GM18511 (cell line): ENCODE measurements around the gene WDCP.
"Not testable (repeated sequence)": the region's sequence is repeated elsewhere in the genome, so short reads cannot be mapped to it uniquely, and the experiment has no call there.

Experiments
- ATAC-seq: cut with Tn5 transposase; IDR thresholded peaks from one replicate; pipeline ENCODE4 v1.9.1; 2021; ENCODE audit warnings: mild to moderate bottlenecking, moderate library complexity; ENCODE audit not compliant: unreplicated experiment

Gene WDCP, protein sequence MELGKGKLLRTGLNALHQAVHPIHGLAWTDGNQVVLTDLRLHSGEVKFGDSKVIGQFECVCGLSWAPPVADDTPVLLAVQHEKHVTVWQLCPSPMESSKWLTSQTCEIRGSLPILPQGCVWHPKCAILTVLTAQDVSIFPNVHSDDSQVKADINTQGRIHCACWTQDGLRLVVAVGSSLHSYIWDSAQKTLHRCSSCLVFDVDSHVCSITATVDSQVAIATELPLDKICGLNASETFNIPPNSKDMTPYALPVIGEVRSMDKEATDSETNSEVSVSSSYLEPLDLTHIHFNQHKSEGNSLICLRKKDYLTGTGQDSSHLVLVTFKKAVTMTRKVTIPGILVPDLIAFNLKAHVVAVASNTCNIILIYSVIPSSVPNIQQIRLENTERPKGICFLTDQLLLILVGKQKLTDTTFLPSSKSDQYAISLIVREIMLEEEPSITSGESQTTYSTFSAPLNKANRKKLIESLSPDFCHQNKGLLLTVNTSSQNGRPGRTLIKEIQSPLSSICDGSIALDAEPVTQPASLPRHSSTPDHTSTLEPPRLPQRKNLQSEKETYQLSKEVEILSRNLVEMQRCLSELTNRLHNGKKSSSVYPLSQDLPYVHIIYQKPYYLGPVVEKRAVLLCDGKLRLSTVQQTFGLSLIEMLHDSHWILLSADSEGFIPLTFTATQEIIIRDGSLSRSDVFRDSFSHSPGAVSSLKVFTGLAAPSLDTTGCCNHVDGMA

GRCh38 chr2:24046930-24047702 is at the start of gene WDCP:
WDCP (minus strand) TSS chr2:24047391; CDS start chr2:24039494, 7,897 bp downstream.
- peak; percentile 99 for ATAC-seq

DNA sequence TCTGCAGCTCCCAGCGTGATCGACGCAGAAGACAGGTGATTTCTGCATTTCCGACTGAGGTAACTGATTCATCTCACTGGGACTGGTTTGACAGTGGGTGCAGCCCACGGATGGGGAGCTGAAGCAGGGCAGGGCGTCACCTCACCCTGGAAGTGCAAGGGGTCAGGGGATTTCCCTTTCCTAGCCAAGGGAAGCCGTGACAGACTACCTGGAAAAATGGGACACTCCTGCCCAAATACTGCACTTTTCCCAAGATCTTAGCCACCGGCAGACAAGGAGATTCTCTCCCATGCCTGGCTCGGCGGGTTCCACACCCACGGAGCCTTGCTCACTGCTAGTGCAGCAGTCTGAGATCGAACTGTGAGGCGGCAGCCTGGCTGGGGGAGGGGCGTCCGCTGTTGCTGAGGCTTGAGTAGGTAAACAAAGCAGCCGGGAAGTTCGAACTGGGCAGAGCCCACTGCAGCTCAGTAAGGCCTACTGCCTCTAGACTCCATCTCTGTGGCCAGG is 48.0 kb upstream of the WDCP start:
- ATAC-seq: not testable (repeated sequence)

- ATAC-seq: not testable (repeated sequence)
Observed at GRCh38 chr2:24093270-24093669, 46.1 kb upstream of the WDCP start.

GRCh38 chr2:24088821-24089359 is 41.7 kb upstream of the WDCP start:
- ATAC-seq: no peak

DNA sequence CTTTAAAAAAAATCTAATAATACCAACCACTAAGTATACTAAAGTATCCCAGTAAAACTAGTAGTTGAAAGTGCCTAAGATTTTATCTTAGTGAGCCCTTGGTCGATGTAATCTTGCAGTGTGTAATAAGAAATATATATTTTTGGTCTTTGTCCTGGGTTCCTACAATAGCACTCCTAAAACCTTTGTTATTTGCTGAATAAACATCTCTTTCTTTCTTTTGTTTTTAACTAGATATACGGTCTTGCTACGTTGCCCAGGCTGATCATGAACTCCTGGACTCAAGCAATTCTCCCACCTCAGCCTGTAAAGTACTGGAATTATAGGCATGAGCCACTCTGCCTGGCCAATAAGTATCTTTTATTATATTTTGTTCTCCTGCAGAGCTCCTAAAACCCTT is 39.8 kb upstream of the WDCP start:
- ATAC-seq: no peak

DNA sequence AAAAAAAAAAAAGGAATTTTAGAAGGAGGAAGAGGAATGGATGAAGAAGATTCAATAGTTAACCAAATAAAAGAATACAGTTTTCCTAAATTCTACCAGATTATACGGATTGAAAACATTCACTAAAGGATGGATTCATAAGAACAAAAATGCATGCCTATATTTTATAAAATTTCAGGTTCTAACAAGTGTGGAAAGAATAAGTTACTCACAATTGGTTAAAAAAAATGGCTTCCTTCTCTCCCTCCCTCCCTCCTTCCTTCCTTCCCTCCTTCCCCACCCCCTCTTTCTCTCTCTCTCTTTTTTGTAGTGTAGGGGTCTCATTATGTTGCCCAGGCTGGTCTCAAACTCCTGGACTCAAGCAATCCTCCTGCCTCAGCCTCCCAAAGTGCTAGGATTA is 39.0 kb upstream of the WDCP start:
- ATAC-seq: no peak

GRCh38 chr2:24085200-24085489 is 38.0 kb upstream of the WDCP start:
- ATAC-seq: no peak

GRCh38 chr2:24084386-24085199 is 37.4 kb upstream of the WDCP start, which contains the start of gene TP53I3:
TP53I3 (minus strand) TSS chr2:24084834; CDS start chr2:24084326, 508 bp downstream.
- peak; percentile 85 for ATAC-seq

GRCh38 chr2:24083567-24084385 is 36.6 kb upstream of the WDCP start:
- peak; percentile 82 for ATAC-seq

- ATAC-seq: no peak
Observed at GRCh38 chr2:24082787-24083566, 35.8 kb upstream of the WDCP start.

DNA sequence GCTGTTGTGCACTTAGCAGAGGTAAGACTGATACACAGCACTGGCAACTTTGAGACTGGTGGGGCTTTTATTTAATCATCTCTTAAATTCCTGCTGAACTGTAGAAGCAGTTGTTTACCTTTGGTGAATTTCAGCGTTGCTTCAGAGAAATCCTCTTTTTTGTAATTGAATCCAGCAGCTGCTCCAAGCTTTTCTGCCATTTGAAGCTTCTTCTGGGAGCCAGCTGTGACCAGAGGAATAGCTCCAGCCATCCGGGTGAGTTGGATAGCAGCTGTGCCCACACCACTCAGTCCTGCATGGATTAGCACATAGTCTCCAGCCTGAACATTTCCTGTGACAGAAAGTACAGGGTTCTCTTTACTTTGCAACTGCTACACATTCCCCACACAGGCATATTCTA is 33.5 kb upstream of the WDCP start:
- no peak for ATAC-seq

DNA sequence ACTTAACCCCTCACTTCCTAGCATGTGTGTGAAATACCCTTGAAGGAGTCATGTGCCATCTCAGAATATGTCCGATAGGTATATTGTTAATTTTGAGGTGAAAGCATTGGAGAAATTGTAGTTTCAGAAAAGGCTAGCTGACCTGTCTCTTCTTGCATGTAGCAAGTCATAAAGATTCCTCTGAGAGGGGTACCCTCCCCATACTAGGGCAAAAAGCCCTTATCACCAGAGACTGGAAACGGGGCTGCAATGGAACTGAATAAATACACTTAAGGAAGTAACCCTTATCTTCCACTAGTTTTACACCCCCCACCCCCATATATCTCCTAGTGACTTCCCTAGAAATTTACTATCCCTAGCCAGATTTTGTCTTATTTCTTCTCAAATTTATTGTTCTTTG is 30.7 kb upstream of the WDCP start:
- ATAC-seq: no peak

DNA sequence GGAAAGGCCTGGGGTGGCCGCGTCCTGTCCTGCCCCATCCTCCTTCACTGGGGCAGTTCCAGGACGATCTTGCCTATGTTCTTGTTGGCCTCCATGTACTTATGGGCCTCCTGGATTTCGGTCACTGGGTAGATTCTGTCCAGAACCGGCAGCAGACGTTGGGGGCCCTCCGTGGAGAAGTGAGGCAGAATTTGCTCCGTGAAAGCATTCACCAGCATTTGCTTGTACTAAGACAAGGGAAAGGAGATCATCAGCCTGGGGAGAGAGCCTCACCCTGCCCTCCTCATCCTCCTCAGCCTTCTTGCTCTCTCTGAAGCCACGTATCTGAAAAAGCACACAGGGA is 30.3 kb upstream of the WDCP start:
- ATAC-seq: no peak

DNA sequence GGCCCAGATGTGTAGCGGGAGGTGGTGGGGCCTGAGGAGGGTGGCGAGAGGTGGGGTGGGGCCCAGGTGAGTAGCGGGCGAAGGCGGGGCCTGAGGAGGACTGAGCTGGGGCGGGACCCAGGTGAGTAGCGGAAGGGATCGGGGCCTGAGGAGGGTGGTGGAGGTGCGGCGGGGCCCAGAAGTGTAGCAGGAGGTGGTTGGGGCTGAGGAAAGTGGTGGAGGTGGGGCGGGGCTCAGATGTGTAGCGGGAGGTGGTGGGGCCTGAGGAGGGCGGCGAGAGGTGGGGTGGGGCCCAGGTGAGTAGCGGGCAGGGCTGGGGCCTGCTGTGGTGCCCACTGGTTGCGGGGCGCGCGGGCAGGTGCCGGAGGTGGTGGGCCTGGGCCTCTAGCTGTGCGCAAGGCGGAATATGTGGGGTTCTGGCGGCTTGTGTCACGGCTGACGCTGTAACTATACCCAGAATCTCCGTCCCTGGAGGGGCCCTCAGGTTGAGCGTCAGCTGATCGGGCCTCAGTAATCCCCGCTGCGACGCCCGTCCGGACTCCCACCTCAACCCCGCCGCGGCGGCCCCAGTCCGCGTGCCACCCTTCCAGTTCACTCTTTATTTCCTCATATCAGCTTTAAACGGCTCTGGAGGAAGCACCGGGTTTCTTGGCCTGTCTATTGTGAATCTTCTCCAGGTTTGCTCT is 29.8 kb upstream of the WDCP start:
- peak; percentile 17 for ATAC-seq

DNA sequence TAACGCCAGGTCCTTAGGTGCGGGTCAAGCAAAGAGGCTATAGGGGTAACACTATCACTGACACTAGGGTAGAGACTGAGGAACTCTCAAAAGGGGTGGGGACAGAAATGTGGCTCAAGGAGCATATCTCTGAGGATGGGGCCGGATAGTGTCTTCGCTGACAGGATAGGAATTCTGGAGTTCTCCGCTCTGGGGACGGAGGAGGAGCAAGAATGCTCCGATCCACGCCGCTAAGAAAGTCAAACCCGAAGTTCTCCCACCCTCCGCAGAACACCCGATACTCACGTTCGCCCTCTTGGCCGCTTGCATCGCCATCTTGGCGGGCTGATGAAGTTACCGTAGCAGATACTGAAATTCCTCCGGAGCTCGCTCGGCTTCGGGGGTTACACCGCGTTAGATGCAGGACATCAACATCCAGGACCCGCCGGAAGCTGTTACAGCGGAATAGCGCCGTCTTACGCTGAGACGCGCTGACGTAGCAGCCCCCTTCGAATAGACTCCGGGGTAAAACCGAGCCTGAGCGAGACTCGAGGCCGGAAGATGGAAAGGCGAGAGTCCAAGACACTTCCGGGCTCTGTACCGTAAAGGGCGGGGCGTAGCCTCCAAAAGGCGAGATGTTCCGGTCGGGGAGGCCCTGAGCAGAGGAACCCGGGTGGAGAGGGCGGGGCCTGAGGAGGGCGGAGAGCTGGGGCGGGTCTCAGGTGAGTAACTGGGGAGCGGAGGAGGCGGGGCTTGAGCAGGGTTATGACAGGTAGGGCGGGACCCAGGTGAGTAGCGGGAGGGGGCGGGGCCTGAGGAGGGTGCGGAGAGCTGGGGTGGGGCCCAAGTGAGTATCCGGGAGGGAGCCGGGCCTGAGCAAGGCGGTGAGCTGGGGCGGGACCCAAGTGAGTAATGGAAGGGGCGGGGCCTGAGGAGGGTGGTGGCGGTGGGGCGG is 29.0 kb upstream of the WDCP start, which contains the start of gene SF3B6:
TSS of gene SF3B6 (minus strand) at position 412 of the 934 bp plus-strand sequence. CDS start at position 315, 97 bp downstream.
- ATAC-seq: peak; percentile 95

- ATAC-seq: no peak
Observed at GRCh38 chr2:24075259-24075658, 28.1 kb upstream of the WDCP start.

DNA sequence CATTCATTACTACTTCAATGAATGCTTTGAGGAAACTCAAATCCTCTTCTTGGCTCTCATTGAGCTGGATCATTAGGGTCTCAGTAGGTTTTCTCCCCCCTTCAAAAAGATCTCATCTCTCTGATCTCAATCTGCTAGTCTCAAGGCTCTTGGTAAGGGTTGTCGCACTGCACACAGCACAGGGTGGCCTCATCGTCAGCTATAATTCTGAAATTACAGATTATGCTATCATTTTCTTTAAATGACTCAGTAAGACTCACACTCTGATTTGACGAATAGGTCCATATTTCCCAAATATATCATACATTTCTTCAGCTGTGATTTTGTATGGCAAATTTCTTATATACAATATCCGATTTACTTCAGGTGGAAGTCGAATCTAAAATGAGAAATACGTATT is 26.6 kb upstream of the WDCP start:
- no peak for ATAC-seq
